ENCODE measurements around the gene FBXO36.
A peak's percentile ranks its signal among the peaks of the same experiment; 100 is the strongest.
"Not testable (repeated sequence)": the region's sequence is repeated elsewhere in the genome, so short reads cannot be mapped to it uniquely, and the experiment has no call there.

FBXO36 gene

DNA sequence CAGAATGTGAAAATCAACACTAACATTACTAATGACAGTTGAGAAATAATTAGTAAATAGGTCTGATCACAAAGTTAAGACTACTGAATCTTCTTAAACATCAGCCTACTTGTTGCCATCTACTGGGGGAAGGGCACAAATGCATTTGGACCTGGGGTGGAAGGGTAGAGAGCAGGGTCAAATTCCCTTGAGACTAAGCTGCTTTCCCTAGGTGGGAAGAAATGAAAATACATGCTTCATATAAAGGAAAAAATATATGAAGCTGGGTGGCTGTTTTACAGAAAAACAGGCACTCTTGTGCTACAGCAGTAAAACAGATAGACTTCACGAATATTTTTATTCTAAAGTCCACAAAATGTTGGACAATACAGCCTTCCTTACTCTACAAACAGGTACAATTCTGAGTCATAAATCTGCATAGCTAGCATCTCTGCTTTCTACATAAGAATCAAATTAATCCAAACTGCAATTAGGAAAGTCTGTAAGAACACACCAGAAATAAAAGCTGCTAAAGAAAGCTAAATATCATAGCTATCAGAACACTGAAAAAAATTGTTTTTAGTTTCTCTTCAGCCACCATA, 11.4 kb upstream of the FBXO36 start:
- FAIRE-seq (no peak), DNase-seq (ENCODE audit: insufficient read length, low spot score) (no peak)
- TF ChIP-seq, protein P1, sequence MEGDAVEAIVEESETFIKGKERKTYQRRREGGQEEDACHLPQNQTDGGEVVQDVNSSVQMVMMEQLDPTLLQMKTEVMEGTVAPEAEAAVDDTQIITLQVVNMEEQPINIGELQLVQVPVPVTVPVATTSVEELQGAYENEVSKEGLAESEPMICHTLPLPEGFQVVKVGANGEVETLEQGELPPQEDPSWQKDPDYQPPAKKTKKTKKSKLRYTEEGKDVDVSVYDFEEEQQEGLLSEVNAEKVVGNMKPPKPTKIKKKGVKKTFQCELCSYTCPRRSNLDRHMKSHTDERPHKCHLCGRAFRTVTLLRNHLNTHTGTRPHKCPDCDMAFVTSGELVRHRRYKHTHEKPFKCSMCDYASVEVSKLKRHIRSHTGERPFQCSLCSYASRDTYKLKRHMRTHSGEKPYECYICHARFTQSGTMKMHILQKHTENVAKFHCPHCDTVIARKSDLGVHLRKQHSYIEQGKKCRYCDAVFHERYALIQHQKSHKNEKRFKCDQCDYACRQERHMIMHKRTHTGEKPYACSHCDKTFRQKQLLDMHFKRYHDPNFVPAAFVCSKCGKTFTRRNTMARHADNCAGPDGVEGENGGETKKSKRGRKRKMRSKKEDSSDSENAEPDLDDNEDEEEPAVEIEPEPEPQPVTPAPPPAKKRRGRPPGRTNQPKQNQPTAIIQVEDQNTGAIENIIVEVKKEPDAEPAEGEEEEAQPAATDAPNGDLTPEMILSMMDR (IDR thresholded peaks at IDR 0.05; ENCODE audit: insufficient read depth, missing control alignments), result peak; percentile 50

DNA sequence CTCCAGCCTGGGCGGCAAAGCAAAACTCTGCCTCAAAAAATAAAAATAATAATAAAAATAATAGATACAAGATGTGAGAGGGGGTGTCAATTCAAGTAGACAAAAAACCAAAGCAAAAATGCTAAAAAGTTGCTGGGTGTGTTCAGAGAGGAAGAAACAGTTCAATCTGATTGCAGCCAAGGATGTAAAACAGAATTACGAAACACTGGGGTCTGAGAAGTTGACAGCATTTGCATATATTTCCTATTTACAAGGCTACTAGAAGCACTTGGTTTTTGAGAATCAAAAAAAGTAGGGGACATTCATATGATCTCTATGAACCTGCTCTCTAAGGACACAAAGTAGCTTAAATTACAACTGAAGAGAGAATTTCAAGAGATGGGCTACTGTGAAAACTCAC, 8.1 kb upstream of the FBXO36 start:
- no peak for DNase-seq (ENCODE audit: insufficient read length, low spot score)
- TF ChIP-seq, protein P1 (IDR thresholded peaks at IDR 0.05; ENCODE audit: insufficient read depth, missing control alignments), result no peak
- FAIRE-seq, result no peak

GRCh38 chr2:229917793-229918192, 4.5 kb upstream of the FBXO36 start:
- DNase-seq (ENCODE audit: insufficient read length, low spot score), result no peak
- TF ChIP-seq, protein P1 (IDR thresholded peaks at IDR 0.05; ENCODE audit: insufficient read depth, missing control alignments), result no peak
- no peak for FAIRE-seq

DNA sequence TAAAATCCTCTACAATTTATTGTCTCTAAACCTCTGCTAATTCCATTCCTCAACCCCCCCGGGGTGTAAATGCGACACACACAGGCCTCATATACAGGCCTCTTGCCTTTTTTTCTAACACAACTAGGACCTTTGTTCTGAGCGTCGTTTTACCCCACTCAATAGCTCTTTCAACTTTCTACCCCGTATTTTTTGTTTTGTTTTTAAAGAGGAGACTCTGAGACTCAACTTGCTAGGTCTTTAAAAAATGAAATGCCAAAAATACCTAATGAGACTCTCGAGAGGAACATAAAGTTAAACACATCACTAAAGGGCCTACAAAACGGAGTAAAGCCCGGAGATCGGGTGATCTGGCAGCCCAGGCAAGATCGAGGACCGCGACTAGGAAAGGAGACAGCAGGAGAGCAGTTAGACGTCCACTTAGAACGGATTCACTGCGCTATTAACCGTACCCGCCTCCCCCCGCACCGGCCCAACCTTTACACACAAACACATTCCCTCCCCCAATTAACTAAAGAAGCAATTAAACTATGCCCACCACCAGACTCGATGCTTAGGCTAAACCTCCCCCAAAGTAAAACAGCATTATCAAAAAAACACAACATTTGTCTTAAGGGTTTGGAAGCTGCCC, 2.2 kb upstream of the FBXO36 start:
- FAIRE-seq (no peak), DNase-seq (ENCODE audit: insufficient read length, low spot score) (no peak)
- TF ChIP-seq, protein P1 (IDR thresholded peaks at IDR 0.05; ENCODE audit: insufficient read depth, missing control alignments), result no peak

GRCh38 chr2:229921101-229921891, 1.0 kb upstream of the FBXO36 start:
- no peak for FAIRE-seq
- TF ChIP-seq, protein P1 (IDR thresholded peaks at IDR 0.05; ENCODE audit: insufficient read depth, missing control alignments), result no peak
- no peak for DNase-seq (ENCODE audit: insufficient read length, low spot score)

DNA sequence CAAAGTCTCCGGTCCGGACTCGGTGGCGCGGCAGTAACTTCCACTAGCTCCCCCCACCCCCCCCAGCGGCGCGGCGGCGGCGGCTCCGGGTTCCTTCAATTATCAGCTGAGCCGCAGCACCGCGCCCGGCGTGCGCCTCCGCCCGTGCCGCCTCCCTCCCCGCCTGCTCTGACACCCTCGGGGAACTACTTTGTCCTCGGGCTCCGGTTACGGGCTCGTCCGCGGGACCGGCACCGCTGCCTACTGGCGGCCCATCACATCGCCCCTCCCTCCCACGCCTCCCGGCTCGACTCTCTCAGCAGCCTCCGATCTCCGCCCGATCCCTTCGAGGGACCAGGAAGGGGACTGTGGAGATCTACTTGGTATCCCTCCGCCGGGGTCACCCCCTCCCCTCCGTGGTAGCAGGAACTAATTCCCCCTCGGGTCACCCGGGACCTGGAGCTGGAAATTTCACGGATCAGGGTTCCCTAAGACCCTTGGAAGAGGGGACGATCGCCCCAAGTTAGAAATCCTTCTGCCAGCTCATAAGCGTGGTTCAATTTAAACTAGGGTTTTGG, 333 bp upstream of the FBXO36 start, which contains the start of gene TRIP12:
TSS of gene TRIP12 (minus strand) at position 118 of the 557 bp plus-strand sequence. CDS start 41,930 bp downstream, outside the sequence.
- no peak for FAIRE-seq
- TF ChIP-seq, protein P1 (IDR thresholded peaks at IDR 0.05; ENCODE audit: insufficient read depth, missing control alignments), result no peak
- DNase-seq (ENCODE audit: insufficient read length, low spot score), result peak; percentile 66

DNA sequence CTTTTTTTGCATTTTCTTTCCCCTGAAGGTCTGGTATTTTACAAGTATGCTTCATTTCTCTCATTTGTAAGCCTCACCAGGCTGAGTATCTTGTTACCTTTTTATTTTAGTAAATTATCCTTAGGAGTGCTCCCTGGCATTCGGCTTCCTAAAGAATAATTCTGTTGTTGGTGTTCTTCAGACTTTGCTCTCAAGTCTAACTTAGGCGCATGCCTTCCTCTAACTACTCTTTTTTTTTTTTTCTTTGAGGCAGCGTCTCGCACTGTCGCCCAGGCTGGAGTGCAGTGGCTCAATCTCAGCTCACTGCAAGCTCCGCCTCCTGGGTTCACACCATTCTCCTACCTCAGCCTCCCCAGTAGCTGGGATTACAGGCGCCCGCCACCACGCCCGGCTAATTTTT, 2.2 kb downstream of the FBXO36 start:
- not testable (repeated sequence) for FAIRE-seq; DNase-seq (ENCODE audit: insufficient read length, low spot score)

Data from D721Med (cell line).